Hepatocyte (in vitro differentiated cells): ENCODE results near the gene RAPGEF4.

Source experiments
- EZH2 ChIP-seq: fragments of 200-600 bp; sonication (generic); IDR thresholded peaks from 2 replicates; pipeline ENCODE4 v1.6.1; 2016; ENCODE audit warnings: antibody characterized with exemption, mild to moderate bottlenecking, borderline replicate concordance
- TF ChIP-seq, protein P1 (sequence below): fragments of 200-600 bp; sonication (generic); IDR thresholded peaks from 2 replicates; pipeline ENCODE4 v1.5.1; 2016; ENCODE audit warnings: antibody characterized with exemption, mild to moderate bottlenecking; ENCODE audit not compliant: poor library complexity

DNA sequence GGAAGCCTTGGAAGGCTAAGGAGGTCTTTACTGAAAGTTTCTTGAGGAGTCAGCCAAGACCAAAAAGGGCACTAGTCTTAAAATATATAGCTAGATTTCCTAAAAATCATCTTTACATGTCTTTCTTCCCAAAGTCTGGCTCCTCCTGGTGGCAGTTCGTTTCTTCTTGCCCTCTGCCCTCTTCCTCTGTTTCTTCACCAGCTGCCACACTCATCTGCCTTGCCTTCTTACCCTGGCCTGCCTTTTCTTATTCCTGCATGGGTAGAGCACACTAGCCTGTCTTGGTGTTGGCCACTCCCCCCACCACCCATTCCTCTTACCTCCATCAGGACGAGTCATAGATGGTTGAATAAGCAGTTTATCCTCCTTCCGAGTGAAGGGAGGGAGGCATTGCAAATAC lies 129.8 kb downstream of the RAPGEF4 start:
- TF ChIP-seq, protein P1, sequence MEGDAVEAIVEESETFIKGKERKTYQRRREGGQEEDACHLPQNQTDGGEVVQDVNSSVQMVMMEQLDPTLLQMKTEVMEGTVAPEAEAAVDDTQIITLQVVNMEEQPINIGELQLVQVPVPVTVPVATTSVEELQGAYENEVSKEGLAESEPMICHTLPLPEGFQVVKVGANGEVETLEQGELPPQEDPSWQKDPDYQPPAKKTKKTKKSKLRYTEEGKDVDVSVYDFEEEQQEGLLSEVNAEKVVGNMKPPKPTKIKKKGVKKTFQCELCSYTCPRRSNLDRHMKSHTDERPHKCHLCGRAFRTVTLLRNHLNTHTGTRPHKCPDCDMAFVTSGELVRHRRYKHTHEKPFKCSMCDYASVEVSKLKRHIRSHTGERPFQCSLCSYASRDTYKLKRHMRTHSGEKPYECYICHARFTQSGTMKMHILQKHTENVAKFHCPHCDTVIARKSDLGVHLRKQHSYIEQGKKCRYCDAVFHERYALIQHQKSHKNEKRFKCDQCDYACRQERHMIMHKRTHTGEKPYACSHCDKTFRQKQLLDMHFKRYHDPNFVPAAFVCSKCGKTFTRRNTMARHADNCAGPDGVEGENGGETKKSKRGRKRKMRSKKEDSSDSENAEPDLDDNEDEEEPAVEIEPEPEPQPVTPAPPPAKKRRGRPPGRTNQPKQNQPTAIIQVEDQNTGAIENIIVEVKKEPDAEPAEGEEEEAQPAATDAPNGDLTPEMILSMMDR: no peak
- no peak for TF ChIP-seq EZH2
